GM23338 (cell line): ENCODE results near the gene C5orf24. TPM values are rescaled to one million over a fixed set of nuclear protein-coding genes. Genes with fewer than 3 reads are reported as not detected.
A peak's percentile ranks its signal among the peaks of the same experiment; 100 is the strongest.
"Not testable (repeated sequence)": the region's sequence is repeated elsewhere in the genome, so short reads cannot be mapped to it uniquely, and the experiment has no call there.

Experiments
- ATAC-seq: fragments of 200-7000 bp; cut with Tn5 transposase; 3 replicates; pipeline ENCODE4 v1.9.1; 2020
- DNase-seq: peaks from one replicate; pipeline ENCODE4 v3.0.0-alpha.2; 2015; ENCODE audit warnings: low spot score
- H2AFZ ChIP-seq: fragments of 200-600 bp; sonication (generic); 2 replicates; pipeline ENCODE4 v1.8.0; 2016; ENCODE audit warnings: antibody characterized with exemption, mild to moderate bottlenecking, moderate library complexity
- H3F3A ChIP-seq: fragments of 200-600 bp; sonication (generic); replicated peaks from 2 replicates; pipeline ENCODE4 v1.8.0; 2017; ENCODE audit warnings: antibody characterized with exemption, mixed run types, low read depth
- H3K27ac ChIP-seq: fragments of 200-600 bp; sonication (generic); 2 replicates; pipeline ENCODE4 v1.6.1; 2016; ENCODE audit warnings: low read depth
- H3K27me3 ChIP-seq: fragments of 200-600 bp; sonication (generic); 2 replicates; pipeline ENCODE4 v1.8.0; 2016; ENCODE audit warnings: mild to moderate bottlenecking, mixed run types, moderate library complexity; ENCODE audit not compliant: insufficient read depth
- H3K36me3 ChIP-seq: fragments of 200-600 bp; sonication (generic); 2 replicates; pipeline ENCODE4 v1.8.0; 2016; ENCODE audit warnings: mild to moderate bottlenecking; ENCODE audit not compliant: insufficient read depth
- H3K4me1 ChIP-seq: fragments of 200-600 bp; sonication (generic); 2 replicates; pipeline ENCODE4 v1.8.0; 2016; ENCODE audit warnings: mild to moderate bottlenecking, moderate library complexity; ENCODE audit not compliant: insufficient read depth
- H3K4me2 ChIP-seq: fragments of 200-600 bp; sonication (generic); 2 replicates; pipeline ENCODE4 v1.7.1; 2017; ENCODE audit warnings: mixed run types
- H3K4me3 ChIP-seq: fragments of 200-600 bp; sonication (generic); 2 replicates; pipeline ENCODE4 v1.6.1; 2016; ENCODE audit warnings: mixed run types
- H3K79me2 ChIP-seq: fragments of 200-600 bp; sonication (generic); replicated peaks from 2 replicates; pipeline ENCODE4 v1.8.0; 2017; ENCODE audit warnings: mild to moderate bottlenecking; ENCODE audit not compliant: insufficient read depth
- H3K9me2 ChIP-seq: fragments of 200-600 bp; sonication (generic); 2 replicates; pipeline ENCODE4 v1.8.0; 2017; ENCODE audit not compliant: insufficient read depth
- H4K20me1 ChIP-seq: fragments of 200-600 bp; sonication (generic); replicated peaks from 2 replicates; pipeline ENCODE4 v1.8.0; 2017; ENCODE audit warnings: mild to moderate bottlenecking; ENCODE audit not compliant: insufficient read depth
- H3K27ac Mint-ChIP-seq: 2 replicates; pipeline ENCODE4 v1.8.0; 2020; ENCODE audit warnings: inconsistent platforms, mild to moderate bottlenecking, moderate library complexity, mixed read lengths
- H3K27me3 Mint-ChIP-seq: 3 replicates; pipeline ENCODE4 v1.8.0; 2022; ENCODE audit warnings: low read depth, mild to moderate bottlenecking, moderate library complexity, mixed read lengths, inconsistent platforms; ENCODE audit not compliant: insufficient read depth, poor library complexity
- H3K36me3 Mint-ChIP-seq: 3 replicates; pipeline ENCODE4 v1.8.0; 2021; ENCODE audit warnings: low read depth, mild to moderate bottlenecking, inconsistent platforms, moderate library complexity, mixed read lengths
- H3K4me1 Mint-ChIP-seq: 3 replicates; pipeline ENCODE4 v1.8.0; 2020; ENCODE audit warnings: mild to moderate bottlenecking, inconsistent platforms, mixed read lengths
- H3K4me3 Mint-ChIP-seq: 3 replicates; pipeline ENCODE4 v1.8.0; 2021; ENCODE audit warnings: moderate library complexity, mild to moderate bottlenecking, inconsistent platforms, mixed read lengths
- H3K9me3 Mint-ChIP-seq: 3 replicates; pipeline ENCODE4 v1.8.0; 2020; ENCODE audit warnings: moderate library complexity, mild to moderate bottlenecking, inconsistent platforms, mixed read lengths
- CREB1 ChIP-seq: fragments of 250-450 bp; sonication (Bioruptor Pico); IDR thresholded peaks from 2 replicates; pipeline ENCODE4 v1.5.0; 2020; ENCODE audit warnings: low read depth, mild to moderate bottlenecking, moderate library complexity
- ETS1 ChIP-seq: IDR thresholded peaks from 2 replicates; pipeline ENCODE4 v1.6.1; 2016; ENCODE audit warnings: antibody characterized with exemption
- JUNB ChIP-seq: IDR thresholded peaks from one replicate; pipeline ENCODE4 v1.6.1; 2016; ENCODE audit warnings: antibody characterized with exemption; ENCODE audit not compliant: unreplicated experiment
- NANOG ChIP-seq: IDR thresholded peaks from 2 replicates; pipeline ENCODE4 v1.6.1; 2016; ENCODE audit warnings: antibody characterized with exemption, borderline replicate concordance
- POLR2AphosphoS5 ChIP-seq: IDR thresholded peaks from 2 replicates; pipeline ENCODE4 v1.6.1; 2016; ENCODE audit warnings: antibody characterized with exemption, low read depth
- REST ChIP-seq: IDR thresholded peaks from one replicate; pipeline ENCODE4 v1.6.1; 2018; ENCODE audit warnings: antibody characterized with exemption; ENCODE audit not compliant: unreplicated experiment
- STAT1 ChIP-seq: IDR thresholded peaks from one replicate; pipeline ENCODE4 v1.6.1; 2016; ENCODE audit warnings: antibody characterized with exemption; ENCODE audit not compliant: unreplicated experiment
- ZNF114 ChIP-seq: fragments of 250-450 bp; sonication (Bioruptor Pico); IDR thresholded peaks from 2 replicates; pipeline ENCODE4 v1.5.0; 2020; ENCODE audit warnings: mild to moderate bottlenecking, moderate library complexity
- ZNF331 ChIP-seq: fragments of 250-450 bp; sonication (Bioruptor Pico); IDR thresholded peaks from 2 replicates; pipeline ENCODE4 v1.5.0; 2020; ENCODE audit warnings: low read depth, mild to moderate bottlenecking, moderate library complexity
- polyA plus RNA-seq: library from polyadenylated mRNA; unstranded; fragments of >200 nt; fragmentation: Nextera tagmentation; extraction: Ambion mirVana; gene quantifications from 2 replicates; pipeline ENCODE4 v1.2.1, GENCODE V29; 2016
- total RNA-seq: library from RNA; depleted of rRNA; stranded (reverse); fragments of >200 nt; shearing (Covaris generic); gene quantifications from 2 replicates; pipeline ENCODE4 v1.2.3, GENCODE V29; 2014

The C5orf24 gene
- total and polyA plus RNA-seq, 2 experiments from 2014 or later = 14.6 to 21.1 TPM

- peaks cover 11% of the 10 kb centered on the region for H3K4me1 Mint-ChIP-seq
- Histone ChIP-seq H3K36me3 (no peaks in the 10 kb centered on the region), H4K20me1 (no peaks in the 10 kb centered on the region), H3K4me2 (no peak overlapping the region), H3K4me1 (peaks cover 4% of the 10 kb centered on the region; the same call in 1 of the 2 replicates), H3K79me2 (peaks cover 27% of the 10 kb centered on the region), H3F3A (0 out of 2 replicates have a peak, but pooled peaks cover 6% of the 10 kb centered on the region), H3K27me3 (no peaks in the 10 kb centered on the region), H3K4me3 (no peak overlapping the region), H3K27ac (no peak overlapping the region), H3K9me2 (no peaks in the 10 kb centered on the region), H2AFZ (no peak overlapping the region)
- peaks cover 12% of the 10 kb centered on the region for H3K27me3 Mint-ChIP-seq
- peak overlapping the region; percentile 56; the same call in 1 of the 2 replicates for H3K27ac Mint-ChIP-seq
- no peak overlapping the region for H3K4me3 Mint-ChIP-seq
- peaks cover 5% of the 10 kb centered on the region; the same call in 2 of the 3 replicates for H3K9me3 Mint-ChIP-seq
- no peak for TF ChIP-seq NANOG
- no peak for TF ChIP-seq REST
- no peak for TF ChIP-seq ZNF114
- TF ChIP-seq CREB1 = no peak
- no peak for TF ChIP-seq JUNB
- TF ChIP-seq ZNF331 (CRISPR knock-in tag) = no peak
- TF ChIP-seq ETS1 = no peak
- TF ChIP-seq POLR2AphosphoS5 = no peak
- no peak for TF ChIP-seq STAT1
- DNase-seq (no peak), ATAC-seq (no peak)
- H3K36me3 Mint-ChIP-seq = peaks cover 5% of the 10 kb centered on the region
Observed at GRCh38 chr5:134879456-134879855, 33.7 kb downstream of the C5orf24 start.

GRCh38 chr5:134880937-134881336, 35.2 kb downstream of the C5orf24 start:
- not testable (repeated sequence) for H2AFZ ChIP-seq, H3K4me1 ChIP-seq, H3K4me3 ChIP-seq, ATAC-seq, DNase-seq, H3K9me2 ChIP-seq, H3K4me3 Mint-ChIP-seq, H3K4me2 ChIP-seq, H4K20me1 ChIP-seq, H3K36me3 ChIP-seq, H3K27ac Mint-ChIP-seq, H3K9me3 Mint-ChIP-seq, H3K4me1 Mint-ChIP-seq, H3K36me3 Mint-ChIP-seq, H3F3A ChIP-seq, H3K27me3 ChIP-seq, H3K27ac ChIP-seq, H3K27me3 Mint-ChIP-seq
- peaks cover 31% of the 10 kb centered on the region for H3K79me2 ChIP-seq

- not testable (repeated sequence) for H3K36me3 Mint-ChIP-seq
Observed at GRCh38 chr5:134881711-134882110, 35.9 kb downstream of the C5orf24 start.

More at GRCh38 chr5:134881711-134882110, 35.9 kb downstream of the C5orf24 start:
- H3K9me2 ChIP-seq, H3K27me3 Mint-ChIP-seq, H3K27me3 ChIP-seq, ATAC-seq, H3K27ac ChIP-seq, H3K27ac Mint-ChIP-seq, DNase-seq, H3K9me3 Mint-ChIP-seq, H2AFZ ChIP-seq, H3K4me3 Mint-ChIP-seq, H3K4me2 ChIP-seq, H3K4me1 Mint-ChIP-seq, H3F3A ChIP-seq, H3K36me3 ChIP-seq, H3K4me1 ChIP-seq, H3K4me3 ChIP-seq, H4K20me1 ChIP-seq: not testable (repeated sequence)
- peaks cover 28% of the 10 kb centered on the region for H3K79me2 ChIP-seq
